ENCODE measurements around the gene MOV10L1.

Gene MOV10L1

GRCh38 chr22:50059881-50060262 is 29.9 kb upstream of the MOV10L1 start:
- no peak for DNase-seq

- DNase-seq, result no peak
These were observed 29.2 kb upstream of the MOV10L1 start for GRCh38 chr22:50060441-50061140.

DNA sequence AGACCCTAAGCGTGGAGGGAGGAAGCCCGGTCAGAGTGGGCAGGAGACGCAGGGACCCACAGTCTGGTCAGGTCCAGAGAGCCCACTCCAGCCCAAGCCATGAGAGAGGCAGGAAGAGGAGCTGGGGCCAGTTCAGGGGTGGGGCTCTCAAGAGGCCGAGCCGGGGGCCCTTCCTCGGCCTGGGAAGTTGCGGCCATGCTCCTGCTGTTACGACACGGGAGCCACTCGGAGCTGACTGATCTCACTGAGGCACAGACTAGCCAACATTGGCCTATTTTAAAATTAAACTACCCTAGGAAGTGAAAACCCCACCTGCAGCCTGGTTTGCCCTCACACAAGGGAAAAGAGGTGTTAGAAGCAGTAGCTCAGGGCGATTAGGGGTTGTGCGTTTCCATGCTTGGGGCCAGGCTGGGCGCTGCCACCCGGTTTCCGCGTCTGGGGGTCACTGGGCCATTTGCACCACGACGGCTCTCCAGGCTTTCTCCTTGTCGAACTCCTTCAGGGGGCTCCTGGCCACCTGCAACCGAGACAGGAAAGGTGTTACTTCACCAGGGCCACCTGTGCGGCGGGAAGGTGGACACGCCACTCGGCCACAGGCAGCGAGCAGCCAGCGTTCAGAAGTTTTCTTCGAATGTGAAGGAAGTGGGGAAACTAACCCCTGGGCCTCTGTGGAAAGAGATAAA is 28.5 kb upstream of the MOV10L1 start:
- no peak for DNase-seq

GRCh38 chr22:50061824-50062355 is 27.9 kb upstream of the MOV10L1 start:
- DNase-seq, result no peak

DNA sequence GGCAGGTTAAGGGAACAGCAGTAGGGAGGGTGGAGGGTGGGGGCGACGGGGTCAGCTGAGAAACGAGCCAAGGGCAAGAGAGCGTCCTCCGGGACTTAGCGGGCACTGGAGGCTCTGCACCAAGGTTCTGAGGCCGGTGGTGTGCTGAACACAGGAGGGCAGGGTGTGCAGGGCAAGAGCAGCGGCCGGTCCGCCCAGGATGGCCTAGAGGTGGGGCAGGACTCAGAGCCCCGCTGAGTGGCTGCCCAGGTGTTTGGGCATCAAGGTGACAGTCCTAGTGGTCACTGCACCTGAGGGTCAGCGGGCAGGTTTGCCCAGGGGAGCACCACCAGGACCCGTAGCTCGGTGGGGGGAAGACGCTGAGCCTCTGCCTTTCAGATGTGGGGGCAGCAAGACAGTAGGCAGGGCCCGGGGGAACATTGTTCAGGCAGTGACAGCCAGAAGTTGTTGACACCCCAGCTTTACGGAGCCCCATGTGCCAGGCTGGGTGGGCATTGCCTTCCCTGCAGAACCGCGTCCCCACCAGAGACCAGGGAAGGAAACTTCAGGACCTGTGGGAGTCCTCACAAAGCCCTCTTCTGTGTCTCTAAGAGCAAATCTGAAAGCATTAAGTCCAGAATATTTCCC is 27.2 kb upstream of the MOV10L1 start:
- no peak for DNase-seq

DNA sequence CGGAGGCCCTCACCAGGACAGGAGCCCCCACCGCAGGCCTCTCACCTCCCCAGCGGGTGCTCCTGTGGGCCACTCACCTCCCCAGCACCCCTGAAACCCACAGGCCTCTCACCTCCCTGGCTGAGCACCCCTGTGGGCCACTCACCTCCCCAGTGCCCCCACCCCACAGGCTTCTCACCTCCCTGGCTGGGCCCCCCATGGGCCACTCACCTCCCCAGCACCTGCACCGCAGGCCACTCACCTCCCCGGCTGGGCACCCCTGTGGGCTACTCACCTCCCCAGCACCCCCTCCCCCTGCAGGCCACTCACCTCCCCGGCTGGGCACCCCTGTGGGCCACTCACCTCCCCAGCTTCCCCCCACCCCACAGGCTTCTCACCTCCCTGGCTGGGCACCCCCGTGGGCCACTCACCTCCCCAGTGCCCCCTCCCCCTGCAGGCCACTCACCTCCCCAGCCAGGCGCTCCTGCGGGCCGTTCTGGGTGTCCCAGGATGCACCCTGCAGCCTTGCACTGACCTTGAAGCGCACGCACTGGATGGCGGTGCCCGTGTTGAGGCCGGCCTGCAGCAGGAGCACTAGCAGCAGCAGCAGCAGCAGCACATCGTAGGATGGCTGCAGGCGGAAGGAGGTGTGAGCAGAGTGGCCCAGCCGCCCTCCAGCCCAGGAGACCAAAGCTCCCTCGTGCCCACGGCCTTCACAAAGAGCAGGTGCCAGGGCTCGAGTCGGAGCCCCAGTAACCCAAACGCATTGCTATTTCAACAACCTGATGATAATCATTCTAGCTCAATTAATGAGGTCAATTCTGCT is 26.0 kb upstream of the MOV10L1 start:
- no peak for DNase-seq

DNA sequence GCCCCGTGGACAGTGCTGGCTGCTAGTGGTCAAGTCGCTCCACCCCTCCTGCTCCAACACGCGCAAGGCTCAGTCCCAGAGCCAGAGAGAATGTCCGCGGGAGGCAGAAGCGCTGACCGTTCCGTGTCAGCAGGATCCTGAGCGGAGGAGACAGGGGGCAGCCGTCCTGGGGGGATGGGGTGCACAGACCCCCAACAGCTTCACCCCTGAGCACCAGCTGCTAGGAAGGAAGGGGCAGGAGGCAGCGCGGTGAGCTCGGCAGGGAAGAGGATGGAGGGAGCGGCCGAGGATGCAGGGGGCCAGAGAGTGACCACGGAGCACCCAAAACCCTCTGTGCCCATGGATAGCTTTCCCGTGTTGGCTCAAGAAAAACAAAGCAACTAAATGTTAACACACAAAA is 25.4 kb upstream of the MOV10L1 start:
- DNase-seq, result no peak

GRCh38 chr22:50067244-50067643 is 22.6 kb upstream of the MOV10L1 start:
- DNase-seq, result no peak

GRCh38 chr22:50068096-50068495 is 21.7 kb upstream of the MOV10L1 start:
- DNase-seq, result no peak

- DNase-seq, result no peak
These were observed 19.4 kb upstream of the MOV10L1 start for GRCh38 chr22:50070366-50070765.

DNA sequence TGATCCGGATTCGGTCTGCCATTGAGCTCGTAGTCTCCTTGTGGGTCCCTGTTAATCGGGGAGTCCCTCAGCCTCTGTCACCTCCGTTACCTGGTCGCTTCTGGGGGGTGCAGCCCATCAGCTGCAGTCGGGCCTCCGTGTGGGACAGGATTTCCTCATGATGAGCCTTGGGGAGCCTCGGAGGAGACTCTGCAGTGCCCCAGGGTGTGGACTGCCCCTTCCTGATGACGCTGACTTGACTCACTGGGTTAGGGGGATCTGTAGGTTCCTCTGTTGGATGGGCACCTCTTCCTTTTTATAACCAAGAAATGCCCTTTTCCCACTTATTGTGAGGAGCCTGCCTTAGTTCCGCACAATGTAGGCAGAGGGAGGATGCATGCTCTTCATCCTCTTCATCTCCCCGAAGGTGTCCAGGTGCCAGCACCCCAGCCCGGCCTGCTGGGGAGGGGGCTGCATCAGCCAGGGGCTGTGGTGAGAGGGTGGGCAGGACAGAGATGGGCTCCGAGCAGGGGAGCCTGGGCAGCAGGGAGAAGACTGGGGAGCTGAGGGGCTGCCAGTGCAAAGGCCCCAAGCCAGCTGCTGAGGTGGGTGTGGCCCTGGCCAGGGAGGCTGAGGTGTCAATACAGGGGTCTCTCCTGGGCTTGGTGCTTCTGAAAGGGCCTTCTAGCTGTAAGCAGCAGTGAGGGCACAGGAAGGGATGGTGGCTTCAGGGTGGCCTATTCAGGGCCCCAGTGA is 18.2 kb upstream of the MOV10L1 start:
- DNase-seq, result no peak

- no peak for DNase-seq
These were observed 17.6 kb upstream of the MOV10L1 start for GRCh38 chr22:50072167-50072555.

DNA sequence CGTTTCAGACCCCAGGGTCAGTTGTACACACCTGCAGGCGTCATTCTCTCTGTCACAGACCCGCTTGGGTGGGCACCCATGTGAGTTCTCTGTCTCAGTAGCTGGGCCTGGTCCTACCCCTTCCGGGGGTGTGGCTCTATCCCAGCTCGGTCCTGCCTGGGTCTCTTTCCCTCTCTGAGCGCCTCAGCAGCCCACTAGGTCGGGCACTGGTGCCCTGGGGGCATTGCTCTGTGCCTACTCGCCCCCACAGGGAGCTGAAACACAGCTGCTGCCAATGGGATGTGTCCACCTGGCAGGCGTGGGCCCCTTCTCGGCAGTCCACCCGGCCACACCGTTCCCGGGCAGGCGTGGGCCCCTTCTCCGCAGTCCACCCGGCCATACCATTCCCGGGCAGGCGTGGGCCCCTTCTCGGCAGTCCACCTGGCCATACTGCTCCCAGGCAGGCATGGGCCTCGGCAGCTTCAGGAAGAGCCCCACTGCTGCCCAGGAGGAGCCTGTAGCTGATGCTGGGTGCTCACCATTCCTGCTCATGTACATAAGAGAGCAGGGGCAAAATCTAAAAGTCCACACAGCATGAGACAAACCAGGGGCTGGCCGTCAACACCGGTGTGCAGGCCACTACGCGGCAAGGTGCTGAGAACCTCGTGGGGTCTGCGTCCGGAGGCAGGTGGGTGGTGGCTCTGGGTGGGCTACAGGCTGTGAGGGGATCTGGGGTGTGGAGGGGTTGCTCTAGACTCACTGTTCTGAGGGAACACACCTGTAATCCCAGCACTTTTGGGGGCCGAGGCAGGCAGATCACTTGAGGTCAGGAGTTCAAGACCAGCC is 16.9 kb upstream of the MOV10L1 start:
- no peak for DNase-seq

DNA sequence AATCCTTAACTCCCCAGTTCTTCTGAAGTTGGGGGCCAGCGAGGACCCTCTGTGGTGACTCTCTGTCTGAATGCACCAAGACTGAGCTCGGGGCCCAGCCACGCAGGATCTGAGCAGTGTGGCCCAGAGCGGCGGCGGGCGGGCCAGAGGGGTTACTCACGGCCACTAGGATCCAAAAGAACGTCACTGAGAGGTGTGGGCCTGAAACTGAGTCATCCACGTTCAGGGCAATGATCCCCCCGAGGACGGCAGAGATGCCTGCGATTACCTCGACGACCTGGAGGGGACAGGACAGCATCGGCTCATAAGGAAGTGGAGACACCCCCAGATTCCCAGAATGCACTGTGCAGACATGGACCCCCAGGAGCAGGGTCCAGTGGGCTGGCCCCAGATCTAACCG is 15.8 kb upstream of the MOV10L1 start:
- DNase-seq, result no peak

DNA sequence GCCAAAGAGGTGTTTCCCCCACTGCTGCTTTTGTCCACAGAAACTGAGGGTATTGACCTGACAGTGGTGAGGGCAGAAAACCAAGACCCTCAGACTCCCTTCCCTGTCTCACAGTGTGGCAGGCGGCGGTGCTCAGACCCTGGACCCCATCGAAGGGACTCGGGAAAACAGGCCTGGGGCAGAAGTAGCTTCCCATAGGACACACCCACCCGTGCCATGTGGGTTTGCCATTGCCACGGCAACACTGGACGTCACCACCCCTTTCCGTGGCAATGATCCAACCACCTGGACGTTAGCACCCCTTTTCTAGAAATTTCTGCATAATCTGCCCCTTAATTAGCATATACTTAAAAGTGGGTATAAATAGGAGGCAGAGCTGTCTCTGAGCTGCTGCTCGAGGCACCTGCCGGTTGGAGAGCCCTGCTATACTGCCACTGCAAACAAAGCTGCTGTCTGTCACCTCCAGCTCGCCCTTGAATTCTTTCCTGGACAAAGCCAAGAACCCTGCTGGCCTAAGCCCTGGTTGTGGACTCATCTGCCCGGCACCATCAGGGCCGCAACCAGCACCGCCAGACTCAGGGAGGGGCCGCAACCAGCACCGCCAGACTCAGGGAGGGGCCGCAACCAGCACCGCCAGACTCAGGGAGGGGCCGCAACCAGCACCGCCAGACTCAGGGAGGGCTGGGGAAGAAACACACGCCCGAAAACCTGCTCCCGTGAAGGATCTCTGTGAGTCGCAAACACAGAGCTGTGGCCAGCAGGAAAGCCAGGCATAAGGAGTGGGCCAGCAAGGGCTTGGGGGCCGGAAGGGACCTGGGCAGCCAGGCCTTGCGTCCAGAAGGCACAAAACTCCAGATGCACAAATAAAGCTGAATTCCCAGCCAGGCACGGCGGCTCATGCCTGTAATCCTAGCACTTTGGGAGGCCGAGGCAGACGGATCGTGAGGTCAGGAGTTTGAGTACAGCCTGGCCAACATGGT is 15.0 kb upstream of the MOV10L1 start:
- no peak for DNase-seq

DNA sequence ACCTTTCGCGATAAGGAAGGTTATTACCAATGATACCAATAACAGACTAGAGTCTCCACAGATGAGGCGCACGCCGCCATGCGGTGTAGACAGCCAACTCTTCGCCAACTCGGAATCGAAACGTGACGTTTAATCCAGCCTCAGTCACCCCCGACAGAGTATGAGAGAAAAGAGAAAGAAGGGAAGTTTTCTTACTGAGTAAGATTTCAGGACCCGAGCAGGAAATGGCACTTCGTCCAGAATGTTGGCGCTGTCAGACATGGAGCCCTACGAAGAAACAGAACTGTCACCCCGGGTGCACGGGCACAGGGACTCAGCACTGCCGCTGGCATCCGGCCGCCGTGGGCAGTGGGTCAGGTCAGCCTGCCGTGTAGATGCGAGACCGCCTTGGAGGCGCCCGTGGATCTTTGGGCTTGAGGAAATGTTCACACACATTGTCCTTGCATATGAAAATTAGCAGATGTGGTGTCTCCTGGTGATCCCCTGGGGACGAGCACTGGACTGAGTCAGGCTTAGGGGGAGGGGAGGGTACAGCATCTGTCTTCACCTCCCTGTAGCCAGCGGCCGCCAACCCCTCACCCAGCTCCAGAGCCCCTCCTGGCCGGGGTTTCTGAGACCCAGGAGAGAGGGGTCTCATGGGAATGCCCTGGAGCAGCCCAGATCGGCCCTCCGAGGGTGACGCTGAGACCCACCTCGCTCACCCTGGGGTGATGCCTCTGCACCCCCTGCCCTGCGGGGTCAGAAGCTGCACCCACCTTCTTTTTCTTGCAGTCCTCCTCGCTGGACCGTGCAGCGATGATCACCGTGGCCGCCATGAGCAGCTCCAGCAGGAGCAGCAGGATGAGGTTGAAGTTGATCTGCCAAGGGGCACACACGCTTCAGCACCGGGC is 12.9 kb upstream of the MOV10L1 start:
- DNase-seq, result no peak

GRCh38 chr22:50078246-50078645 is 11.6 kb upstream of the MOV10L1 start:
- DNase-seq, result no peak

DNA sequence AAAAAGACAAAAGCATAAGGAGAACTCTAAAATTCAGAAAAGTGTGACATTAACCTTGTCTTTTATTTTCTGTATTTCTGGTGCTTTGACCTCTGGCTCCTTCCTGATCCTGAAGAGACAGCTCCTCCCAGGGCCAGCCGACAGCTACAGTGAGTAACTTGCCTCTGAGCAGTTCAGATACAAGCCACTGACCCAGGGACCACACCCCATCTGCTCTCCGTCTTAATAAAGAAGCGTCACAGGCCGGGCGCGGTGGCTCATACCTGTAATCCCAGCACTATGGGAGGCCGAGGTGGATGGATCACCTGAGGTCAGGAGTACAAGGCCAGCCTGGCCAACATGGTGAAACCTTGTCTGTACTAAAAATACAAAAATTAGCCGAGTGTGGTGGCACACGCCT is 11.0 kb upstream of the MOV10L1 start:
- no peak for DNase-seq

DNA sequence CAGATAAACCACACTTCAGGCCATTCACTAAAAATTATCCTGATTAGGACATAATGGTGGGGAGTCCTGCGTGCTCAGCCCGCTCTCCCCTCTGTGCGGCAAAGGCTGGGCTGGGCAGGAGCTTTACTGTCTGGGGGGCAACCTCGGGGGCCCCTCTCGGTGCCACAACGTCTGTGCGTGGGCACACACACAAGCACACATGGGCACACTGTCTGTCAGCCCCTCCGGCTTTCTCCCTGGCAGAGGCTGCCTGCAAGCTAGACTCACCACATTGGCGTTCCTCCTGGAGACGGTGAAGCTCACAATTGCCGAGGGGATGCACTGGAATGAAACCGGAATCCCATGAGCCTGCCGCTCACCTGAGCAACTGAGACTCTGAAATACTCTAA is 9.7 kb upstream of the MOV10L1 start:
- DNase-seq, result no peak

All from activated T-cell treated with anti-CD3 and anti-CD28 coated beads, Interleukin-2, amount 50 U/mL, for 1 hour (primary cell).